IMR-90 (cell line): Measurements from ENCODE around the gene ZC3H12D. TPM values are rescaled to one million over a fixed set of nuclear protein-coding genes. Genes with fewer than 3 reads are reported as not detected.
"Not testable (repeated sequence)": the region's sequence is repeated elsewhere in the genome, so short reads cannot be mapped to it uniquely, and the experiment has no call there.

ENCODE experiments used
- ATAC-seq: fragments of 200-7000 bp; cut with Tn5 transposase; 2 replicates; pipeline ENCODE4 v1.9.1; 2020; ENCODE audit warnings: low read depth, mild to moderate bottlenecking, moderate library complexity
- BruUV-seq: library from RNA; stranded (reverse); fragments of 400-500 nt; replicated peaks from 2 replicates; lab custom pipeline; 2021; lab: Mats Ljungman, UMichigan
- CTCF ChIA-PET: fragments of 300-600 bp; formaldehyde crosslinking; extraction: SDS; loops from one replicate; lab custom pipeline; 2021; ENCODE audit warnings: antibody characterized with exemption; lab: Yijun Ruan, JAX
- POLR2A ChIA-PET: fragments of 300-600 bp; sonication (Branson Sonifier 250); formaldehyde crosslinking; loops from one replicate; lab custom pipeline; 2022; ENCODE audit warnings: antibody characterized with exemption; ENCODE audit not compliant: unreplicated experiment; lab: Charles Lee
- DNase-seq: peaks from one replicate; pipeline ENCODE4 v3.0.0; 2013
- H2AFZ ChIP-seq: replicated peaks from 2 replicates; pipeline ENCODE3; 2013; ENCODE audit warnings: low read length, mild to moderate bottlenecking; ENCODE audit not compliant: poor library complexity
- H2AK5ac ChIP-seq: 2 replicates; pipeline ENCODE4 v1.6.1; 2013; ENCODE audit warnings: low read depth, low read length, inconsistent platforms
- H2AK9ac ChIP-seq: replicated peaks from 2 replicates; pipeline ENCODE3; 2013; ENCODE audit warnings: mild to moderate bottlenecking, low read depth, low read length, moderate library complexity; ENCODE audit not compliant: poor library complexity
- H2BK120ac ChIP-seq: 2 replicates; pipeline ENCODE4 v1.6.1; 2013; ENCODE audit warnings: low read depth, low read length, inconsistent platforms
- H2BK15ac ChIP-seq: 3 replicates; pipeline ENCODE4 v1.6.1; 2013; ENCODE audit warnings: low read depth, low read length, inconsistent platforms
- H2BK20ac ChIP-seq: 2 replicates; pipeline ENCODE4 v1.6.1; 2013; ENCODE audit warnings: low read depth, mild to moderate bottlenecking, inconsistent platforms, low read length, moderate library complexity
- H2BK5ac ChIP-seq: 2 replicates; pipeline ENCODE4 v1.6.1; 2013; ENCODE audit warnings: mild to moderate bottlenecking, low read depth, low read length, inconsistent platforms; ENCODE audit not compliant: poor library complexity, severe bottlenecking
- H3K14ac ChIP-seq: replicated peaks from 2 replicates; pipeline ENCODE4 v1.6.1; 2013; ENCODE audit warnings: low read depth, low read length, inconsistent platforms
- H3K18ac ChIP-seq: 2 replicates; pipeline ENCODE4 v1.6.1; 2013; ENCODE audit warnings: low read depth, low read length, control low read depth
- H3K23ac ChIP-seq: 2 replicates; pipeline ENCODE4 v1.6.1; 2013; ENCODE audit warnings: low read depth, low read length, inconsistent platforms
- H3K27ac ChIP-seq: 2 replicates; pipeline ENCODE4 v1.5.1; 2013; ENCODE audit warnings: mild to moderate bottlenecking, control low read depth, low read length; ENCODE audit not compliant: insufficient read depth
- H3K27me3 ChIP-seq: 2 replicates; pipeline ENCODE4 v1.6.1; 2013; ENCODE audit warnings: low read length; ENCODE audit not compliant: control insufficient read depth, insufficient read depth
- H3K36me3 ChIP-seq: 2 replicates; pipeline ENCODE4 v1.6.1; 2013; ENCODE audit warnings: low read length, mixed read lengths; ENCODE audit not compliant: control insufficient read depth, insufficient read depth
- H3K4ac ChIP-seq: 2 replicates; pipeline ENCODE4 v1.6.1; 2013; ENCODE audit warnings: low read depth, low read length, inconsistent platforms
- H3K4me1 ChIP-seq: 2 replicates; pipeline ENCODE4 v1.6.1; 2013; ENCODE audit warnings: low read length, mixed read lengths; ENCODE audit not compliant: control insufficient read depth, insufficient read depth
- H3K4me2 ChIP-seq: 2 replicates; pipeline ENCODE4 v1.6.1; 2013; ENCODE audit warnings: low read depth, mild to moderate bottlenecking, control low read depth, low read length, moderate library complexity
- H3K4me3 ChIP-seq: 2 replicates; pipeline ENCODE4 v1.5.1; 2013; ENCODE audit warnings: low read depth, mild to moderate bottlenecking, control low read depth, low read length, moderate library complexity; ENCODE audit not compliant: insufficient read depth
- H3K56ac ChIP-seq: 2 replicates; pipeline ENCODE4 v1.6.1; 2013; ENCODE audit warnings: low read length, inconsistent platforms; ENCODE audit not compliant: insufficient read depth; ENCODE audit errors: extremely low read depth
- H3K79me1 ChIP-seq, 2 experiments: 2 replicates each; pipeline ENCODE4 v1.6.1; 2013; ENCODE audit warnings: low read length in 2 of 2, inconsistent platforms in 1 of 2, low read depth in 1 of 2
- H3K9ac ChIP-seq: 2 replicates; pipeline ENCODE4 v1.6.1; 2013; ENCODE audit warnings: low read depth, low read length, control low read depth
- H3K9me1 ChIP-seq: 2 replicates; pipeline ENCODE4 v1.6.1; 2013; ENCODE audit warnings: low read length, inconsistent platforms; ENCODE audit not compliant: insufficient read depth
- H3K9me3 ChIP-seq: 2 replicates; pipeline ENCODE4 v1.6.1; 2013; ENCODE audit warnings: low read length; ENCODE audit not compliant: control insufficient read depth, insufficient read depth
- H4K20me1 ChIP-seq: 2 replicates; pipeline ENCODE4 v1.6.1; 2013; ENCODE audit warnings: low read length, inconsistent platforms; ENCODE audit not compliant: insufficient read depth
- H4K5ac ChIP-seq: 2 replicates; pipeline ENCODE4 v1.6.1; 2013; ENCODE audit warnings: mild to moderate bottlenecking, low read depth, low read length, control low read depth
- H4K8ac ChIP-seq, 2 experiments: 2 replicates each; pipeline ENCODE4 v1.6.1; 2013; ENCODE audit warnings: low read depth in 2 of 2, low read length in 2 of 2, control low read depth in 1 of 2, inconsistent platforms in 1 of 2
- H4K91ac ChIP-seq: 2 replicates; pipeline ENCODE4 v1.6.1; 2013; ENCODE audit warnings: low read depth, low read length, inconsistent platforms; ENCODE audit not compliant: insufficient read depth
- BHLHE40 ChIP-seq: fragments of 150-350 bp; IDR thresholded peaks from 2 replicates; pipeline ENCODE4 v1.6.1; 2016; ENCODE audit warnings: mild to moderate bottlenecking, low read depth, low read length
- WGBS, 2 experiments: methylation state at CpG; one replicate each; pipeline versions ENCODE4 v1.1.5 to v1.1.7; 2013; ENCODE audit warnings: missing lambda C conversion rate in 2 of 2; ENCODE audit not compliant: insufficient read length in 1 of 2; ENCODE audit errors: extremely low coverage in 2 of 2; 5-methylcytosine and 5-hydroxymethylcytosine counted together
- dilution Hi-C: fragments of 300-500 bp; cut with HindIII; formaldehyde crosslinking; loops from one replicate; pipeline ENCODE4 v1.14.3; 2018; ENCODE audit warnings: low sequenced_read_pairs; ENCODE audit not compliant: unreplicated experiment
- in situ Hi-C: fragments of 300-500 bp; cut with MboI; formaldehyde crosslinking; loops from 3 replicates; pipeline ENCODE4 v1.14.3; 2019; ENCODE audit warnings: low sequenced_read_pairs, inconsistent platforms, mixed read lengths
- intact Hi-C: fragments of 100-400 bp; cut with micrococcal nuclease; formaldehyde crosslinking; loops from 2 replicates; pipeline ENCODE4 v1.10.0; 2022
- polyA plus RNA-seq, 3 experiments: library from polyadenylated mRNA; depleted of rRNA; stranded (reverse); fragments of >200 nt; gene quantifications; 2 replicates each; pipeline ENCODE4 v1.2.3, GENCODE V29; 2012; ENCODE audit warnings: low replicate concordance in 1 of 3
- total RNA-seq: library from RNA; depleted of rRNA; stranded (reverse); fragments of >200 nt; gene quantifications from 2 replicates; pipeline ENCODE4 v1.2.3, GENCODE V29; 2012
- TF ChIP-seq, protein P1 (sequence below): fragments of 150-350 bp; IDR thresholded peaks from 2 replicates; pipeline ENCODE4 v1.6.1; 2016; ENCODE audit warnings: low read depth, mild to moderate bottlenecking, low read length, moderate library complexity, borderline replicate concordance

Gene ZC3H12D
- total and polyA plus RNA-seq, 2 of the 4 experiments (the other 2 are of a cell fraction), result under 0.01 to 0.12 TPM

DNA sequence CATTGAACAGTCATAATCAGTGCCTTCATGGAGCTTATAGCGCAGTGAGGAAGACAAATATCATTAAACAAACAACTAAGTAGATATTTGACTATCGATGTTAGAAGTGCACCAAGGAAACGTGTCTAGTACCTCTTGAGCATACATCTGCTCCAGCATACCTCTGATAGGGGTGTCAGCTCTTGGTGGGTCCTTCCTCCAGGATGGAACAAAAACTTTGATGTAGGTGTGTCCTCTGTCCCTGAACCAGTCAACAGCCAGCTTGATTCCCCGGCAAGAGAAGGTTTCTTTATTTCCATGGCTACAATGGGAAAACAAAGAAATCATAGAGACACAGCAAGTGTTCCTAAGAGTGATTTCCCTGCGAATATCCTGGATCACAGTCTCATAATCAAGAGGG, 23.1 kb downstream of the ZC3H12D start:
- no TSS peak for BruUV-seq

DNA sequence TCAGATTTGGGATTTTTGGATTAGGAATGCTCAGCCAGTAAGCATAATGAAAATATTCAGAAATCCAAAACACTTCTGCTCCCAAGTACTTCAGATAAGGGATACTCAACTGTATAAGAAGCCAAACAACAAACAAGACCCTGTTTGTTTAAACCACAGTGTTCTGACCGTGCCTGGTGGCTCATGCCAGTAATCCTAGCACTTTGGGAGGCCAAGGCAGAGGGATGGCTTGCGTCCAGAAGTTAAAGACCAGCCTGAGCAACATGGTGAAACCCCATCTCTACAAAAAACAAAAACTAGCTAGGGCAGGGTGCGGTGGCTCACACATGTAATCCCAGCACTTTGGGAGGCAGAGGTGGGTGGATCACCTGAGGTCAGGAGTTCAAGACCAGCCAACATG, 24.6 kb downstream of the ZC3H12D start:
- H3K79me1 ChIP-seq, H3K56ac ChIP-seq, H2BK120ac ChIP-seq, H3K14ac ChIP-seq, H4K91ac ChIP-seq, ATAC-seq, BruUV-seq, H2AFZ ChIP-seq, H3K27me3 ChIP-seq, H3K9ac ChIP-seq, H2BK20ac ChIP-seq, dilution Hi-C loops, H2BK5ac ChIP-seq, H4K5ac ChIP-seq, H3K18ac ChIP-seq, H3K23ac ChIP-seq, H2AK9ac ChIP-seq, intact Hi-C loops, H3K9me1 ChIP-seq, H4K20me1 ChIP-seq, H3K4ac ChIP-seq, H3K4me2 ChIP-seq, H3K36me3 ChIP-seq, H4K8ac ChIP-seq, H3K27ac ChIP-seq, in situ Hi-C loops, H3K9me3 ChIP-seq, H2BK15ac ChIP-seq, H3K4me3 ChIP-seq, POLR2A ChIA-PET, H2AK5ac ChIP-seq, DNase-seq: not testable (repeated sequence)
- CTCF ChIA-PET, result interaction anchor here (1.7 kb wide), 1 partner anchor 57 kb away, joined by 3 read pairs; no protein-coding TSS in a partner anchor
- WGBS, 2 experiments, result no CpG with 5 or more reads among the region's 3 CpGs
- H3K4me1 ChIP-seq, result peaks cover 13% of the 10 kb centered on the region

More for the DNA sequence above, 23.1 kb downstream of the ZC3H12D start:
- no peaks in the 10 kb centered on the region for H4K20me1 ChIP-seq
- no peak overlapping the region for H4K91ac ChIP-seq
- H2BK120ac ChIP-seq, result no peak overlapping the region
- H3K56ac ChIP-seq, result no peak overlapping the region
- ChIA-PET POLR2A (no interaction called here), CTCF (interaction anchor here (0.8 to 1.7 kb wide), 2 partner anchors 12 to 55 kb away, joined by 3 to 5 read pairs; no protein-coding TSS in a partner anchor)
- 0 out of 2 replicates have a peak, but pooled peaks cover 4% of the 10 kb centered on the region for H3K9me1 ChIP-seq
- DNase-seq (no peak), ATAC-seq (no peak)
- no peak overlapping the region for H3K9ac ChIP-seq
- TF ChIP-seq BHLHE40, result no peak
- TF ChIP-seq, protein P1, sequence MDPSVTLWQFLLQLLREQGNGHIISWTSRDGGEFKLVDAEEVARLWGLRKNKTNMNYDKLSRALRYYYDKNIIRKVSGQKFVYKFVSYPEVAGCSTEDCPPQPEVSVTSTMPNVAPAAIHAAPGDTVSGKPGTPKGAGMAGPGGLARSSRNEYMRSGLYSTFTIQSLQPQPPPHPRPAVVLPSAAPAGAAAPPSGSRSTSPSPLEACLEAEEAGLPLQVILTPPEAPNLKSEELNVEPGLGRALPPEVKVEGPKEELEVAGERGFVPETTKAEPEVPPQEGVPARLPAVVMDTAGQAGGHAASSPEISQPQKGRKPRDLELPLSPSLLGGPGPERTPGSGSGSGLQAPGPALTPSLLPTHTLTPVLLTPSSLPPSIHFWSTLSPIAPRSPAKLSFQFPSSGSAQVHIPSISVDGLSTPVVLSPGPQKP, result no peak
- no peaks in the 10 kb centered on the region; the same call in 1 of the 2 replicates for H3K27me3 ChIP-seq
- H3K27ac ChIP-seq, result no peak overlapping the region
- in situ Hi-C loops (no loop called here), dilution Hi-C loops (no loop called here), intact Hi-C loops (no loop called here)
- H2AK5ac ChIP-seq, result no peak overlapping the region
- H4K8ac ChIP-seq, result no peak overlapping the region
- no peaks in the 10 kb centered on the region for H3K9me3 ChIP-seq
- H3K4me2 ChIP-seq, result no peak overlapping the region
- no peak overlapping the region for H2BK5ac ChIP-seq
- no peak overlapping the region for H3K4me3 ChIP-seq
- H3K14ac ChIP-seq, result no peak overlapping the region
- H2AFZ ChIP-seq, result no peak overlapping the region
- no peaks in the 10 kb centered on the region for H3K79me1 ChIP-seq
- no peak overlapping the region for H3K18ac ChIP-seq
- H4K5ac ChIP-seq, result no peak overlapping the region
- WGBS, 2 experiments, result 80% methylated on average over 1 of the region's 5 CpGs; no CpG with 5 or more reads in 1 of the 2 experiments
- H3K23ac ChIP-seq, result no peak overlapping the region
- H3K4me1 ChIP-seq, result peaks cover 13% of the 10 kb centered on the region
- H2AK9ac ChIP-seq, result no peak overlapping the region
- no peaks in the 10 kb centered on the region for H3K36me3 ChIP-seq
- no peak overlapping the region for H2BK15ac ChIP-seq
- no peak overlapping the region for H3K4ac ChIP-seq
- no peak overlapping the region for H2BK20ac ChIP-seq
